ENCODE results near the gene MREG. TPM values are rescaled to one million over a fixed set of nuclear protein-coding genes. Genes with fewer than 3 reads are reported as not detected.

The MREG gene
- total and polyA plus RNA-seq, 10 of the 15 experiments (the other 5 are each of a cell fraction or from before 2014, with no cell fraction given) = 6.9 to 45.0 (median 28.5) TPM

- TF ChIP-seq ESRRA (IDR thresholded peaks at IDR 0.05; ENCODE audit: low read length) (no peak), MEF2B (IDR thresholded peaks at IDR 0.05; ENCODE audit: partially characterized antibody, poor library complexity, severe bottlenecking) (peak; percentile 55), PML (IDR thresholded peaks at IDR 0.05; ENCODE audit: low read length) (peak; percentile 63; the same call in 1 of the 2 replicates), SPI1 (IDR thresholded peaks at IDR 0.05; ENCODE audit: borderline replicate concordance, insufficient read depth, low read depth, low read length) (peak; percentile 93), NR2C1 (IDR thresholded peaks at IDR 0.05) (no peak), IRF3 (IDR thresholded peaks at IDR 0.05) (no peak), DPF2 (IDR thresholded peaks at IDR 0.05) (peak; percentile 99), PAX8 (IDR thresholded peaks at IDR 0.05) (no peak), NFIC (IDR thresholded peaks at IDR 0.05; ENCODE audit: low read depth, low read length) (peak; percentile 83), NR2C2 (IDR thresholded peaks at IDR 0.05; ENCODE audit: borderline replicate concordance, control insufficient read depth, insufficient read length, low read depth) (no peak), FOS (IDR thresholded peaks at IDR 0.05; ENCODE audit: borderline replicate concordance, extremely low read depth, insufficient read length) (no peak), SP1 (IDR thresholded peaks at IDR 0.05; ENCODE audit: low read depth, low read length) (peak; percentile 24), ZNF622 (IDR thresholded peaks at IDR 0.05) (no peak), STAT1 (conservative IDR thresholded peaks at IDR 0.05) (no peak), NBN (IDR thresholded peaks at IDR 0.05) (0 out of 2 replicates have a peak, but pooled peaks have one; percentile 66), CHD1 (IDR thresholded peaks at IDR 0.05; ENCODE audit: low read depth, low read length) (no peak), RB1 (IDR thresholded peaks at IDR 0.05; ENCODE audit: borderline replicate concordance) (no peak), HDAC6 (IDR thresholded peaks at IDR 0.05; ENCODE audit: unreplicated experiment) (no peak)
- TF ChIP-seq, protein P1, sequence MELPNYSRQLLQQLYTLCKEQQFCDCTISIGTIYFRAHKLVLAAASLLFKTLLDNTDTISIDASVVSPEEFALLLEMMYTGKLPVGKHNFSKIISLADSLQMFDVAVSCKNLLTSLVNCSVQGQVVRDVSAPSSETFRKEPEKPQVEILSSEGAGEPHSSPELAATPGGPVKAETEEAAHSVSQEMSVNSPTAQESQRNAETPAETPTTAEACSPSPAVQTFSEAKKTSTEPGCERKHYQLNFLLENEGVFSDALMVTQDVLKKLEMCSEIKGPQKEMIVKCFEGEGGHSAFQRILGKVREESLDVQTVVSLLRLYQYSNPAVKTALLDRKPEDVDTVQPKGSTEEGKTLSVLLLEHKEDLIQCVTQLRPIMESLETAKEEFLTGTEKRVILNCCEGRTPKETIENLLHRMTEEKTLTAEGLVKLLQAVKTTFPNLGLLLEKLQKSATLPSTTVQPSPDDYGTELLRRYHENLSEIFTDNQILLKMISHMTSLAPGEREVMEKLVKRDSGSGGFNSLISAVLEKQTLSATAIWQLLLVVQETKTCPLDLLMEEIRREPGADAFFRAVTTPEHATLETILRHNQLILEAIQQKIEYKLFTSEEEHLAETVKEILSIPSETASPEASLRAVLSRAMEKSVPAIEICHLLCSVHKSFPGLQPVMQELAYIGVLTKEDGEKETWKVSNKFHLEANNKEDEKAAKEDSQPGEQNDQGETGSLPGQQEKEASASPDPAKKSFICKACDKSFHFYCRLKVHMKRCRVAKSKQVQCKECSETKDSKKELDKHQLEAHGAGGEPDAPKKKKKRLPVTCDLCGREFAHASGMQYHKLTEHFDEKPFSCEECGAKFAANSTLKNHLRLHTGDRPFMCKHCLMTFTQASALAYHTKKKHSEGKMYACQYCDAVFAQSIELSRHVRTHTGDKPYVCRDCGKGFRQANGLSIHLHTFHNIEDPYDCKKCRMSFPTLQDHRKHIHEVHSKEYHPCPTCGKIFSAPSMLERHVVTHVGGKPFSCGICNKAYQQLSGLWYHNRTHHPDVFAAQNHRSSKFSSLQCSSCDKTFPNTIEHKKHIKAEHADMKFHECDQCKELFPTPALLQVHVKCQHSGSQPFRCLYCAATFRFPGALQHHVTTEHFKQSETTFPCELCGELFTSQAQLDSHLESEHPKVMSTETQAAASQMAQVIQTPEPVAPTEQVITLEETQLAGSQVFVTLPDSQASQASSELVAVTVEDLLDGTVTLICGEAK (IDR thresholded peaks at IDR 0.05; ENCODE audit: borderline replicate concordance) = no peak
These were observed 95.3 kb downstream of the MREG start (continued) for GRCh38 chr2:215917953-215918620.
